GM18909 (cell line): ENCODE measurements around the gene P2RY14.
A peak's percentile ranks its signal among the peaks of the same experiment; 100 is the strongest.

Experiments
- ATAC-seq: cut with Tn5 transposase; IDR thresholded peaks from one replicate; pipeline ENCODE4 v1.9.1; 2021; ENCODE audit warnings: mild to moderate bottlenecking; ENCODE audit not compliant: unreplicated experiment, poor library complexity

The P2RY14 gene

DNA sequence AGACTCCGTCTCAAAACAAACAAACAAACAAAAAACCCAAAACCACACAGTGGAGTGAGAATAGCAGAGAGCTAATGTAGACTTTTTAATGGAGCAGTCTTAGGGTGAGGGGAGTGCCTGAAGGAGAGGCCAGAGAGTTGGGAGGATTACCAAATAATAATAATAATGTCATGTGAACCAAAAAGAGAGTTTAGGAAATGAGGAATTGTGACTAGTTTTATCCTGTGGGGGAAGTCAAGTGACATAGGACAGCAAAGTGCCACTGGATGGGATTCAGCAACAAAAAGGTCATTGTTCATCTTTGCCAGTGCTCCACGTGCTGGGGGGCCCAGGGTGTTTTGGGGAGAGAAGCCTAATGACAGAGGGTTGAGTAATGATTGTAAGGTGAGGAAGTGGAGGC is 25.4 kb upstream of the P2RY14 start:
- no peak for ATAC-seq

DNA sequence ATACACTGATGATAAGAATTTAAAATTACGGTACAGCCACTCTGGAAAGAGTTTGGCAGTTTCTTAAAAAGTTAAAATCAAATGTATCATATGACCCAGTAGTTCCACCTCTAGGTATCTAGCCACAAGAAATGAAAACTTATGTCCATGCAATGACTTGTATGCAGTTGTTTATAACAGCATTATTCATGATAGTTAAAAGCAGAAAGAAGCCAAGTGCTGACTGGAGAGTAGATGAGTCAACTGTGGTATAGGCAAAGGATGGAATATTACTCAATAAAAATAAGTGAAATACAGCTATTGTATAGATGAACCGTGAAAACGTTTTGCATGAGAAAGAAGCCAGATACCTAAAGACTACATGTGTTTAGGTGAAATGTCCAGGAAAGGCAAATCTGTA is 23.4 kb upstream of the P2RY14 start:
- no peak for ATAC-seq

DNA sequence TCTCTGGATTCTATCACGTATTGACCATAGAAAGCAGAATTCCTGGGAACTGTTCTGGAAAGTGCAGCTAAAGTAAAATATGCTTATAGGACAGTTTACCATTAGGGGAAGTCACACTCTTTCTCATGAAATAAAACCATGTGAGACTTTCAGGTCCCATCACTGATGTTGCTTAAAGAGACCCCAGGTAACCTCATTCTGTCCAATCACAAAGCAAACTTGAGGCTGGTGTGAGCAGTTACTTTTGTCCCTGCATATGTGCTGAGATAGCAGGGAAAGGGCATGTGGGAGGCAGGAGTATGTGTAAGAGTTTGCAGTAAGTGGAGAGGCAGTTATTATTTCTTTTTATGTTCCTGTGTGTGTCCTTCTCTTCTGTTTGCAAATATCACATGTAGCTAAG is 22.2 kb upstream of the P2RY14 start:
- ATAC-seq, result no peak

DNA sequence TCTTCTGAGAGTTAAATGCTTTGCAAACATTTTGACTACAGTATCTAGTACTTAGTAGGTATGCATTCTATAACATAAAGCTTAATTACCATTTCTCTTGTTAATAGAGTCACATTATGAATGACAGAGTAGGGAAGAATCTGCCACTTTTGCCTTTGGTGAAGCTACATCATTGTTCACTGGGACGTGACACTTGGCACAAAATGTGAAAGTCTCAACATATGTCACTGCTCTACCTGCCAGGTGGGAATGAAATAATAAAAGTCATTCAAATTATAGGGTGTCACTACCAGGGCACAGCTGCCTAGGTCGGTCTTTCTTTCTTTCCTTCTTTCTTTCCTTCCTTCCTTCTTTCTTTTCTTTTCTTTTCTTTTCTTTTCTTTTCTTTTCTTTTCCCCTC is 20.7 kb upstream of the P2RY14 start:
- ATAC-seq, result no peak

DNA sequence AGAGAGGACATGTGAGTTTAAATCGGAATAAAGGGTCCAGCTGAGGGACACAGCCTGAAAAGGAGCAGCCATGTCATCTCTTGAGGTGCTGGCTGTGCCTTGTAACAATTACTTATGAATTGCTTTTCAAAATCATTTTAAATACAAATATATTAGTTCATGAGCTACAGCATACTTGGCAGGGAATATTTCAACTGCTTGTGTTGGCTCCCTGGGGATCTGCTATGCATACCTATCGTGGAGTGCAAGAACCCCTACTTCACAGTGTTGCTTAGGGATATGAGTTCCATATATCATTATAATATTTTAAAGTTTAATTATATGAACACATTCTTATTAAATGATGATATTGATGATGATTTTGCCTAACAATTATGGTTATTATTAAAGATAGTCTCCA is 19.1 kb upstream of the P2RY14 start:
- no peak for ATAC-seq

DNA sequence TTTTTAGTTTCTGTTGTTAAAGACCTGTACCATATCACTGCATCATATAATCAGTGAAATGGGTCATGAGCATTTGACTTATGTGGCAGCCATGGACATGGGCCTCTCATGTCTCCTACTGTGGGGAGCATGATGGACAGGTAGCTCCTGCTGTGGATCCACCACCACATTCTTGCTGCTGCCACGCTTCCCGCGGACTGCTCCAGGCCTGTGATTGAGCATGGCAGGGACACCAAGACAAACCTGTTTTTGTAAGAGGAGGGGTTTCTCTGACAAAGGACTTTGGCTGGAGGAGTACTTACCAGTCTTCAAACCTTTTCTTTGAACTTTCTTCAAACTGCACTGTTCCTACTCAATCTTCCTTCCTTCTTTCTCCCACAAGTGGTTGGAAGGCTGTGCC is 17.9 kb upstream of the P2RY14 start:
- ATAC-seq, result no peak

DNA sequence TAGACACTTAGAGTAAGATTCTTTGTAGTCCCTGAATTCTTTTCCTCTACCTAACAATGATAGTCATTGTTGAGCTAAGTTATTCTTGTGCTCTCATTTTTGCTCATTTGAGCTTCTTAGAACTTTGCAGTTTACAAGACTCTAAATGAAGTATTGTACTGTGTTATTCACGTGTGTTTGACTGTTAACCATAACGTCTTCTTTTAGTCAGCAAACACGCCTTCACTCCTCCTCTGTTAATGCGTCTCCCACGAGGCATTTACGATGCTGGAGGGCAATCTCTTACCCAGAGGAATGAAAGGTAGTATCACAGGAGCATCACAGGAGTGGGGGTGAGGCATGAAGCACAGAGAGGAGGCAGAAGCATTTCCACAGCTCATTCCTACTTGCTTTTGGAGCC is 14.8 kb upstream of the P2RY14 start:
- ATAC-seq, result no peak

DNA sequence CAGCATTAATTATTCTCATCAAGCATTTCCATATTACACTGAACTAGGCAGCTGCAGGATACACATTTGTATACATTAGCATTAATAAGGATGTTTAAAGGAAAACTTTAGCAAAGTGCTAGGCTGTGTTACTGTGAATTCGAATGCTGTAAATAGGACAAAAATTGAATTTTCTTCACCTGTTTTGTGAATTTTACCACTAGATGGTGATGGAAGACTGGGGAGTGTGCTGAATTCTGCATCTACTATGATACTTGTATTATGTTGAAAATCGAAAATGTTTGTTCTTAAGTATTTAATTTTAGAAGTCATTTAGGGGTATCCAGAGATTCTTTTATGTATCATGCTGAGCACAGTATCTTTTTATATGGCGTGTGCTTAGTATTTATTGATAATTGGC is 12.3 kb upstream of the P2RY14 start:
- ATAC-seq, result no peak

DNA sequence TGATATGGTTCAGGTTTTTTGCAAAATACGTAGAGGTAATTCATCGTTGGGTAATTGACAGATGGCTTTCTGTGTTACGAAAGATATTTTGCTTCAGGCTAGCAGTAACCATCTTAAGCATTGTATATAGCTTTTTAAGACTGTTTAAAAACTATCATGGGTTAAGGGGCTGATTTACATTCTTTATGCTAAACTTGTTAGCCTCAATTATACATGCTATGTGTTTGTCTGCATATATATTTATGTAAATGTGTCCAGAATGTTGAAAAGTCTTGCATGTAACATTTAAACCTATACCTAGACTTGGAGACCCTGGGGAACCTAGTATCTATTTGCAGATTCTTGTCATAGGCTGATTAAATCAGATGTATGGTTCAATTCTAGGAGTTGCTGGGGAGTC is 11.1 kb upstream of the P2RY14 start:
- no peak for ATAC-seq

DNA sequence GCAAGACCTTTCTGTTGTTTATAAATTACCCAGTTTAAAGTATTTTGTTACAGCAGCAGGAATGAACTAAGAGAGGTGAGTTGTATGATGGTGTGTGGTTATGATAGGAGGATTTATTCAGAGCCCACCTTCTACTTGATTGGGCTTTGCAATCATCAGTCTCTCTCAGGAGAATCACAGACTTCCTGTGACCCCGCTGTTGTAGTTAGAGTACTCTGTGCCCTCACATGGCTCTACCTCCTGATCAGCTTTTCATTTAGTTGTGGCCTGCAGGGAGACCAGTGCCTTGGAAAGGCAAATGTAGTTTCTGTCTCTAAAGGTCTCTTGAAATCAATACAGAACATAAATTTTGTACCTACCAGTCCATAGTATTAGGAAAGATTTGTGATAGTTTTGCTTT is 7.6 kb upstream of the P2RY14 start:
- ATAC-seq, result no peak

DNA sequence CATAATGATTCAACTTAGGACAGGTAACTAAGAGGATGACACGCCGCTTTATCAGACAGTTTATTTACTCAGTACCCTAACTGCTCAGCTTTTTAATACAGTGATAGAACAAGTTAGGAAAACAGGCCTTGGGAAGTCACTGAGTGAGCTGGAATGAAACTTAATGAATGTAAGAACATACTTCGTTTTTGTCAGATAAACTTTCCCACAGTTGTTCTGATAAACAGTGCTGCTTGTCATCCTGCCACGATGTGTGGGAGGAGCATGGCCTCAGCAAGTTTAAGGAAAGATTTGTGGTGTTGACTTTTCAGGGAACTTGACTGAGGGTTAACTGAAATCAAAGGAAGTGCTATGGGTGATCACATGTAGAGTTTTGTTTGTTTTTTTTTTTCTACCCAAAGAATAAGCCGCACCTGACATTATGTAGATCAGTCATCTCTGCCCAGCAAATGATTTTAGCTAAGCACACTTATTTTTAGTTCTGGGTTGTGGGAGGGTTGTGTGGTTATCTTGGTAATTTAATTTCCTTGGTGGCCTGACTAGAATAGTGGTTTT is 5.6 kb upstream of the P2RY14 start:
- ATAC-seq, result no peak

DNA sequence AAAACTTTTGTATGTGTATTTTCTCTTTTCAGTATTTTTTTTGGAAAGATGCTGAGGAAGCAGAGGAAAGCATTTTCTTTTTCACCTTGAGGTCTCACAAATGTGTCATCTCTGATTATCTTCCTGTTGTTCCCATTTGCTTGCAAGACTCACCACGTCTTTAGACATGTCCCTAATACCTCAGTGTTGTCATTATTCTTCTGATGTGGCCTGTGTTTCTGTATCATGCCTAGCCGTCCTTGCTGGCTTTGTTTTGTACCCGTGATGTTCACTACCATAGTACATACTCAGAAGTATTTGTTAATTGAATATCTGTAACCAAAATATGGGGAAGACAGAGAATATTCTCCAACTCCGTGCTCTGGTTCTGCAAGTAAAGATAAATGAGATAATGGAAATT is 5.0 kb upstream of the P2RY14 start:
- ATAC-seq, result no peak

DNA sequence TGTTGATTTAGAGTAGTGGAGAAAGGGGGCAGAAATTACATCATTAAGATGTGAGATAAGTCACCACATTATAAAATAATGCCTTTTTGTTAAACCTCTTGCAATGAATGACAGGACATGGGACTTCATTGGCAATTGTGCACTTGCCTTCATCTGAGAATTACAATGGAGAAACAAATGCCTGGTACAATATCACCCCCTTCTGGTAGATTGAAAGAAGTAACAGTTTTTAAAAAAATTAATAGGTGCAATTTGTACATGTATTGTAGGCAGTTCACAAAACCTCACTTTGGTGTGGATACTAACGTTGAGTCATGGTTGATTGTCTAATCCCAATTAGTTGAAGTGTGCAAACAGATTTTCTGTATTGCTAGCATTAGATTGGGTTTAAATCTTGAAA is 4.6 kb upstream of the P2RY14 start:
- ATAC-seq, result no peak

DNA sequence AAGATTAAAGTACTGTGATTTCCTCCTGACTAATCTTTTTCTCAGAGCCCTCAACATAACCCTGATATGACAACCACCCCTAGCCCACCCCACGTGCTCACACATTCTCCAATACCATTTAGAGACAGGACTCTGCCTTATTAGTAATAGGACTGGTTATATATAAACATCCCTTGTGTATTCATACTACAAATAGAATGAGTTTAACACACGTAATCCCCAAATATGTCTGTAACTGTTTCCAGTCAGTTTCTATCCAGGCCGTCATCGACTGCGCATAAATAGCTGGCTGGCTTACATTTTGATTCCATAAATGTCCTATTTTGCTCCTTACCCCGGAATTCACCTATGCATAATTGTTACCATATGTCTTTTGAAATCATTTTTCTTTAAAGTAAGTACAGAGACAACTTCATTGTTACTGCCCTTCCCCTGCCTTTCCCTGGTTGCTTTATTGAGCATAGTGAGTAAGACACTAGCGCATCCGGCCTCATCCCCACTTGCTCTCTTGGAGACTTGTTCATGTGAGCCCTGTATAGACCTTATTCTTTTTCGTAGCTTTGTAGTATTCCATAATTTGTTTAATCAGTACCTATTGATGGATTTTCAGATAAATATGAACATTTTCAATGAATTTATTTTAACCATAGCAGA is 3.5 kb upstream of the P2RY14 start:
- ATAC-seq, result no peak

DNA sequence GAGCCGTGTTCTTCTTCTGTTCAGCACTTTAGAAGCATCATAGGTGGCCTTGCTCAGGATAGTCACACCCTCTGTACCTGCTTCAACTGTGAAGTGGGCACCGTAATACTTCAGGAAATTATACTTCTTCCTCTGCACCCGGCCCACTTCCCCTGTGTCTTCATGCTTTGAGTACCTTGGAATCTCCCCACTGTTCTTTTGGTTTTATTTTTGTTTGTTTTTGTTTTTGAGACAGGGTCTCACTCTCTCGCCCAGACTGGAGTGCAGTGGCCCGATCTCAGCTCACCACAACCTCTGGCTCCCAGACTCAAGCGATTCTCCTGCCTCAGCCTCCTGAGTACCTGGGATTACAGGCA is 1.7 kb downstream of the P2RY14 start:
- ATAC-seq, result peak; percentile 64

DNA sequence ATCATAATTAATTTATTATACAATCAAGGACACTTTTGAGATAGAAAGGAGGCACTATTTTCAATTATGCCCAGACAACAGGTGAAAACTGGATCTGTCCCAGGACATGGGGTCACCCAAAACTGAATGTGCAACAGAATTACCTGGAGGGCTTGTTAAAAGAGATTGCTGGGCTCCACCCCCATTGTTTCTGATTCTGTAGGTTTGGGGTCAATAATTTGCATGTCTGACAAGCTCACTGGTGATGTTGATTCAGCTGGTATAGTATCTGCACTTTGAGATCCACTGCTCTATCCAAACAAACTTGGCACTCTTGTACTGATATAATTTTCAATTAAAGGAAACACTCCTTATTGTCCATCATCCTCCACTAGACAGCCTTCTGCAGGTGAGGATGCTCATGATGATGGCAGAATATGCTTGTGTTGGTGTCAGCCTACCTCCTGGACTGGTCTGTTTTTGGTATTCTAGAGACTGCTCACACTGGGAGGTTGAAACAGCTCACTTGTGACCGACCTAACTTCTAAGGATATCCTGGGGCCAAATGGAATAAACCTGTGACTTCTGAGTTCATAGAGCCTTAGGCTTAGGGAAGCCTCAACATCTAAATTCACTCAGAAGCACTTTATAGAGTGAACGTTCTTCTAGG is 2.2 kb downstream of the P2RY14 start:
- peak; percentile 28 for ATAC-seq

DNA sequence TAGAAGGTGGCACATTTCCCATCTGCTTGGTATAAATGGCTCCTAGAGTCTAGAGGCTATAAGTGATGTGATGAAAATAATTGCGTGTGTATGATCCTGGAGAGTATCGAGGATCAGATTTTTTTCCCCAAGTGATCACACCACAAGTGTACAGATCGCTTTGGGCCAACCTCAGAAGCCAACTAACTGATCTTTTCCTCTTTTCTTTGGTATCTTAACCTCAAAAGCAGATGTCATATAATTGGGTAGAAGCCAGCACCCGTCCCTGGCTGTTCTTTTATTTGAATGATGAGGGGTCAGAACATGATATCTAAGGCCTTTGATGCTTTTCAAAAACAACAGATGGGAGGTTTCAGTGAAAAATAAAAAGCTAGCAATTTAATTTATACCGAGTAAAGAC is 3.3 kb downstream of the P2RY14 start:
- ATAC-seq, result no peak

DNA sequence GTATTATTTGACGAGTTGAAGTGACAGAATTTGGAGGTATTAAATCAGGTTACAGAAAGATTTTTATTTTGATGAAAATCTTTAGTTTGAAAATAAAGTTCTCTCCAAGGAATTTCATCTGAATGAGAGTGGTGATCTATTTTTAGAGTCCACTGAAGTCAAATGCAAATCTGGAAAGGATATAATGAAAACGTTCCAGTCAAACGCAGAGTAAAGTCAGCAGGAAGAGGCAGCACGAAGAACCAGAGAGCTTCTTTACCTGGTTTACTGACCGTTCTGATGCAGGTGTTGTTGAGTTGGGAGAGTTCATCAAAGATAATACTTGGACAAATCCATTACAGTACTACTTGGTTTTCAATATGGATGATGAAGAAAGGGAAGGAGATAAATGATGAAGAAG is 8.7 kb downstream of the P2RY14 start:
- no peak for ATAC-seq

DNA sequence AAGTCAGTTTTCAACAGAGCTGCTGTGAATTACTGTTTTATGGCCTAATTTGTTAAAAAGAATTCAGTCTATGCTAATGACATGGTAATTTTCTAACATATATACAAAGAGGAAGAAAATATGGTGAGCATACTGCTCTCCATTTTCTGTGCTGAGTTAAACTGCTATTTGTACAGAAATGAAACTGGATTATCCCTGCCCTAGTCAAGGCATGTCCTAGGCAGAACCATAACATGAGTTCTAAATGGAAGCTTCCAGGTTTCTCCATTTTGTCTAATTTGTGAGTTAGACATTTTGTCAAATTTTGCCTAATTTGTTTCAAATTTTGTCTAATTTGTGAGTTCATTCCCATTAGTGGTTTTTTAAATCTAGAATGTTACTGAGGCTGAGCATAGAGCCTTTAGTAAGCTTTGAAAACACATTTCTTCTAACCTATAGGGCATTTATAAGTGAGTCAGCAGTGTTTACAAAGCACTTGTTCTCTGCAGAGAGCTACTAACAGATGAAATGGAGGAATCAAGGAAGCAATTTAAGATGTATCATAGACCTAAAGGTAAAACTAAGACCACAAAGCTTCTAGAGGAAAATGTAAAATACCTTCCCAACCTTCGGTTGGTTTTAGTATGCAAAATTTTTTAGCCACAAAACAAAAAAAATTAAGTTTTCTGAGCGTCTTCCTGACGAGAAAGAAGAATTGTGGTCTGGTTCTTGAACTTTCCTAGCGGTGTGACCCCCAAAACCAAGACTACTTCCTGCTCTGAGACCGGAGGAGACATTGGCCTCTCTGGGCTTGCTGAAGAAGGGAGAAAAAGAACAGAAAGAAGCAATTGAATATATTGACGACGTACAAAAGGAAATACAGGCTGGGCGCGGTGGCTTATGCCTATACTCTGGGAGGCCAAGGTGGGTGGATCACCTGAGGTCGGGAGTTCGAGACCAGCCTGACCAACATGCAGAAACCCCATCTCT is 9.8 kb downstream of the P2RY14 start:
- ATAC-seq, result peak; percentile 58

DNA sequence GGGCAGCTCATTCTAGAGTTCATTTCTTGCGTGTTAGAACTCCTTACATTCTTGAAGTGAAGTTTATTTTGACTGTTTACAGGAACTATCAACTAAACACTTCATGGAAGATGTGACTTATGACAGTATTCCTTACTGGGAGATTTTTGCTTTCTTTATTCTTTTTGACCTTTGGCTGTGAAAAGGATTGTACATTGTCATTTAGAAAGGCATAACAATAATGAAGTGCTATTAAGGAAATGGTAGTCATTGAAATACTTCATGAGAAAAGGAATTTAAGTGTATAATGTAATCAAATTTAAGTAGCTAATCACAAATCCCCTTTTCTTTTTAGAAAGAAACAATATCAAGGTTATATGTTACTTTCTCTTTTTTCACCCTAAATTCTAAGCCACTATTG is 11.3 kb downstream of the P2RY14 start:
- ATAC-seq, result no peak

DNA sequence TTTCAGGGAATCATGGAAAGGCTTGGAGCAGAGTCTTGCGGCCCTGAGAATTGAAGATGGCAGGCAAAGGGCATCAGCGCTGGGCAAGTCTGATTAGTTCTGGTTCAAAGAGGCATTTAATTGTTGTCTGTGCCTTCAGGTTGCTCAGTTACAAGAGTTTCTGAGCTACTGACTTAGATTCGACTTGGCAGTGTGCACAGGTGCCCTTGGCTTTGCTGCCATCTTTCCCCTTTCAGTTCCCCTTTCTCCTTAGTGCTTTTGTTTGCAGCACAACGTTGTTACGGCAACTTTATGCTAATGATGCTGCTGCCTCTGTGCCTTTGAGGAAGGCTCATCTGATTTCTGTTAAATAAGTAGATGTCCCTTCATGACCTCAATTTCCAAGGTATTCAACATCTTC is 12.5 kb downstream of the P2RY14 start:
- ATAC-seq, result peak; percentile 98
